Urinary bladder (tissue), 4 donors: ENCODE results near the gene ERCC6L. TPM values are rescaled to one million over a fixed set of nuclear protein-coding genes. Genes with fewer than 3 reads are reported as not detected.
"Not testable (repeated sequence)": the region's sequence is repeated elsewhere in the genome, so short reads cannot be mapped to it uniquely, and the experiment has no call there.

Experiments used
- DNase-seq: peaks from one replicate; pipeline ENCODE4 v3.0.0-alpha.2; 2015; ENCODE audit errors: extremely low spot score
- H3K27ac ChIP-seq: one replicate; pipeline ENCODE4 v1.5.1; 2013; ENCODE audit warnings: low read depth, mild to moderate bottlenecking, moderate library complexity
- H3K36me3 ChIP-seq: one replicate; pipeline ENCODE4 v1.6.1; 2013; ENCODE audit warnings: mild to moderate bottlenecking, moderate library complexity; ENCODE audit not compliant: insufficient read depth
- H3K4me1 ChIP-seq: one replicate; pipeline ENCODE4 v1.6.1; 2013; ENCODE audit warnings: mild to moderate bottlenecking, moderate library complexity; ENCODE audit not compliant: insufficient read depth
- H3K4me3 ChIP-seq: one replicate; pipeline ENCODE4 v1.5.1; 2013; ENCODE audit warnings: low read depth, low read length
- WGBS: extraction: QIAGEN DNeasy Blood & Tissue Kit; methylation state at CpG from one replicate; pipeline ENCODE4 v1.1.7; 2013; 5-methylcytosine and 5-hydroxymethylcytosine counted together
- polyA plus RNA-seq: library from polyadenylated mRNA; stranded (reverse); fragments of 200-250 nt; gene quantifications from one replicate; pipeline ENCODE4 v1.2.3, GENCODE V29; 2013
- small RNA-seq: library from RNA; depleted of rRNA; stranded (forward); fragments of <200 nt; gene quantifications from one replicate; pipeline ENCODE3, GENCODE V24; 2014
- total RNA-seq: library from RNA; depleted of rRNA; stranded (reverse); fragments of >200 nt; gene quantifications from one replicate; pipeline ENCODE4 v1.2.3, GENCODE V29; 2014
- donor health status: healthy with polysubstance abuse.
- donor health status: healthy.

The ERCC6L gene
- total and polyA plus RNA-seq, 2 donors = 0.05 to 3.8 TPM

GRCh38 chrX:72176981-72177380 lies 61.8 kb downstream of the ERCC6L start:
- H3K36me3 ChIP-seq = no peaks in the 10 kb centered on the region
- no peak for DNase-seq
- no peak overlapping the region for H3K27ac ChIP-seq
- no peak overlapping the region for H3K4me3 ChIP-seq
- WGBS = 79% methylated on average over 2 of the region's 2 CpGs
- H3K4me1 ChIP-seq = no peaks in the 10 kb centered on the region

DNA sequence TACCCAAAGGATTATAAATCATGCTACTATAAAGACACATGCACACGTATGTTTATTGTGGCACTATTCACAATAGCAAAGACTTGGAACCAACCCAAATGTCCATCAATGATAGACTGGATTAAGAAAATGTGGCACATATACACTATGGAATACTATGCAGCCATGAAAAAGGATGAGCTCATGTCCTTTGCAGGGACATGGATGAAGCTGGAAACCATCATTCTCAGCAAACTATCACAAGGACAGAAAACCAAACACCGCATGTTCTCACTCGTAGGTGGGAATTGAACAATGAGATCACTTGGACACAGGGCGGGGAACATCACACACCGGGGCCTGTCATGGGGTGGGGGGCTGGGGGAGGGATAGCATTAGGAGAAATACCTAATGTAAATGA lies 62.5 kb downstream of the ERCC6L start:
- not testable (repeated sequence) for H3K4me1 ChIP-seq, H3K36me3 ChIP-seq, DNase-seq, H3K4me3 ChIP-seq, H3K27ac ChIP-seq
- 88% methylated on average over 3 of the region's 5 CpGs for WGBS

DNA sequence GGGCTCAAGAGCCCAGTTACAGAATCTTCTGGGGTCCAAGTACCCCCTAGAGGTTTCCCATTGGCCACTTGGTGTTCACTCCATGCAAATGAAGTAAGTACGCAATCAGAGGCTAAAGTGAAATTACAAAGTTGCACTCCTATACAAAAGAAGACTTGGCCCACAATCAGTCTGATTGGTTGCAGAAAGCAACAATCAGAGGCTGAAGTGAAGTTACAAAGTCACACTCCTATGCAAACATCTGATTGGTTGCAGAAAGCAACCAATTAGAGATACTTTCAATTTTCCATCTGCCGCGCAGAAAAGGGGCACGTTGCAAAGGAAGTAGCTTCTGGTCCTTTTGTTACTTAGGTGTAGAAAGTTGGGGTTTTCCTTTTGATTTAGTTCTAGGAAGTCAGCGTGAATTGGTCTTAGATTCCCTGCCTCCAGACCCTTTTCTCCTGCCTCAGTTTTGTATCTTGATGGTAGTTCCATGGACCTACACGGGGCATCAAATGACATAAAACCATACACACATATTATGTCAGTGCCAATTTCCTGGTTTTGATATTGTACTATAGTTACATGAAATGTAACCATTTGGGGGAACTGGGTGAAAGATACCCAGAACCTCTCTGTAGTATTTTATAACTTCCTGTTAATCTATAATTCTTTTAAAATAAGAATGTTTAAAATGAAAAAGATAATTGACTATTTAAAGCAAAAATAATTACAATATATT lies 69.7 kb downstream of the ERCC6L start:
- no peaks in the 10 kb centered on the region for H3K4me1 ChIP-seq
- WGBS = 62% methylated on average over 6 of the region's 6 CpGs
- H3K4me3 ChIP-seq = no peak overlapping the region
- H3K36me3 ChIP-seq = no peaks in the 10 kb centered on the region
- DNase-seq = no peak
- no peak overlapping the region for H3K27ac ChIP-seq

GRCh38 chrX:72165551-72165950 lies 73.3 kb downstream of the ERCC6L start:
- 78% methylated on average over 4 of the region's 4 CpGs for WGBS
- Histone ChIP-seq H3K4me1 (no peaks in the 10 kb centered on the region), H3K4me3 (no peak overlapping the region), H3K36me3 (no peaks in the 10 kb centered on the region), H3K27ac (no peak overlapping the region)
- DNase-seq = no peak

DNA sequence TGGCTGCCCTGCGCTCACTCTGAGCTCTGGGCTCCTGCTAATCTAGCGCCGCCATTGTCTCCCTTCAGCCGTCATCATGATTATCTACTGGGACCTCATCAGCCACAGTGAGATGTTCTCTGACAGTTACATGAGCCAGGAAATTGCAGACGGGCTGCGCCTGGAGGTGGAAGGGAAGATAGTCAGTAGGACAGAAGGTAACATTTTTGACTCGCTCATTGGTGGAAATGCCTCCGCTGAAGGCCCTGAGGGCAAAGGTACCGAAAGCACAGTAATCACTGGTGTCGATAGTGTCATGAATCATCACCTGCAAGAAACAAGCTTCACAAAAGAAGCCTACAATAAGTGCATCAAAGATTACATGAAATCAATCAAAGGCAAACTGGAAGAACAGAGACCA lies 79.1 kb downstream of the ERCC6L start:
- no peak overlapping the region for H3K4me3 ChIP-seq
- H3K27ac ChIP-seq = no peak overlapping the region
- no peaks in the 10 kb centered on the region for H3K4me1 ChIP-seq
- DNase-seq = no peak
- no peaks in the 10 kb centered on the region for H3K36me3 ChIP-seq
- WGBS = 85% methylated on average over 10 of the region's 10 CpGs

GRCh38 chrX:72158773-72159172 lies 80.1 kb downstream of the ERCC6L start:
- H3K36me3 ChIP-seq = no peaks in the 10 kb centered on the region
- DNase-seq = no peak
- no peaks in the 10 kb centered on the region for H3K4me1 ChIP-seq
- H3K4me3 ChIP-seq = no peak overlapping the region
- no peak overlapping the region for H3K27ac ChIP-seq
- WGBS = 93% methylated on average over 3 of the region's 3 CpGs

Small RNA genes lying within 50 kb of the gene (small RNA-seq; reads per million reads assigned to genes)
- gene RF00019 = not detected

Other genes with a start within 250 kb of the ERCC6L start
- gene RTL5, start 107.1 kb downstream of the ERCC6L start, total RNA-seq = 4.8 TPM
- gene RTL5, start 107.1 kb downstream of the ERCC6L start, polyA plus RNA-seq = 10.0 TPM
- gene PIN4, start 57.3 kb downstream of the ERCC6L start, total RNA-seq = 8.1 TPM
- 19.1 TPM for gene PIN4, start 57.3 kb downstream of the ERCC6L start, polyA plus RNA-seq
- gene RPS4X, start 38.2 kb upstream of the ERCC6L start, total RNA-seq = 1,280 TPM
- 967 TPM for gene RPS4X, start 38.2 kb upstream of the ERCC6L start, polyA plus RNA-seq
- gene CITED1, start 66.9 kb upstream of the ERCC6L start, total RNA-seq = 1.6 TPM
- gene CITED1, start 66.9 kb upstream of the ERCC6L start, polyA plus RNA-seq = 0.56 TPM